Measurements from ENCODE around the gene USP38. TPM values are rescaled to one million over a fixed set of nuclear protein-coding genes. Genes with fewer than 3 reads are reported as not detected.

The USP38 gene
- total and polyA plus RNA-seq, 2 experiments from 2014 or later: 7.7 to 34.4 TPM

DNA sequence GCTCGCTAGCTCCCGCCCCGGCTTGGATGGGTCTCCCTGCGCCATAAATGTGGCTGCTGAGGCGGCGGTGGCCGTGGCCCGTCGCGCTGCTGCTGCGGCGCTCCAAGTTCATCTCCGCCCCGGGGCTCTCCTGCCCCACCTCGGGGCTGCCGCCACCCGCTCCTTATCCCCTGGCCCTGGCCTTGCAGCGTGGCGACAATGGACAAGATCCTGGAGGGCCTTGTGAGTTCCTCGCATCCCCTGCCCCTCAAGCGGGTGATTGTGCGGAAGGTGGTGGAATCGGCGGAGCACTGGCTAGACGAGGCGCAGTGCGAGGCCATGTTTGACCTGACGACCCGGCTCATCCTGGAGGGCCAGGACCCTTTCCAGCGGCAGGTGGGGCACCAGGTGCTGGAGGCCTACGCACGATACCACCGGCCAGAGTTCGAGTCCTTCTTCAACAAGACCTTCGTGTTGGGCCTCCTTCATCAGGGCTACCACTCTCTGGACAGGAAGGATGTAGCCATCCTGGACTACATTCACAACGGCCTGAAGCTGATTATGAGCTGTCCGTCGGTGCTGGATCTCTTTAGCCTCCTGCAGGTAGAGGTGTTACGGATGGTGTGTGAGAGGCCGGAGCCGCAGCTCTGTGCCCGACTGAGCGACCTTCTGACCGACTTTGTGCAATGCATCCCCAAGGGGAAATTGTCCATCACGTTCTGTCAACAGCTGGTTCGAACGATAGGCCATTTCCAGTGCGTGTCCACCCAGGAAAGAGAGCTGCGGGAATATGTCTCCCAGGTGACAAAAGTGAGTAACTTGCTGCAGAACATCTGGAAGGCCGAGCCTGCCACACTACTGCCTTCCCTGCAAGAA lies 763 bp downstream of the USP38 start:
- H3K27me3 ChIP-seq: no peaks in the 10 kb centered on the region
- no peak for TF ChIP-seq EZH2 (IDR thresholded peaks at IDR 0.05; ENCODE audit: borderline replicate concordance)
- no peak for TF ChIP-seq CTCF (IDR thresholded peaks at IDR 0.05; ENCODE audit: poor library complexity)
- no peak for TF ChIP-seq EZH2phosphoT487 (IDR thresholded peaks at IDR 0.05; ENCODE audit: low read depth, severe bottlenecking, unreplicated experiment)
- DNase-seq (ENCODE audit: low spot score): peak; percentile 44

DNA sequence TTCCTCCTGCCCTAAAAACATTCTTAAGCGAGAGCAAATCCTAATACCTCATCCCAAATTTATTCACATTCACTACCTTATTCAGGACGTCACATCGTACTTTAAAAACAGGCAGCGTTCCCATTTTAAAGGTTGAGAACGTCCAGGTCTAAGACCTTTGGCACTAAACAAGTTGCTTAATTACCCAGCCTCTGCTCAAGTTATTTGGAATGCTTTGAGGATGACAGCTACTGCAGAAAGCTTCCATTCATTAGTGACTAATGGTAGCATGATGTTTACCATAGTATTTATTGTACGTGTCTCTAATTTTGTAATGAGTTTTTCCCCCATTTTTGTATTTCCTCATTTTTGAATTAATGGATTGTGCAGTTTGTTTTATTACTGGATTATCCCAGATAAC lies 1.5 kb downstream of the USP38 start:
- Histone ChIP-seq H3K9me3 (ENCODE audit: low read depth) (no peaks in the 10 kb centered on the region), H3K27ac (peak overlapping the region; percentile 97), H3K9me2 (replicated peaks; ENCODE audit: insufficient read depth) (no peaks in the 10 kb centered on the region), H3K36me3 (replicated peaks; ENCODE audit: insufficient read depth, low read depth) (no peaks in the 10 kb centered on the region), H3K4me1 (ENCODE audit: insufficient read depth) (peaks cover 13% of the 10 kb centered on the region), H3K4me2 (peak overlapping the region; percentile 85), H3K79me2 (peaks cover 63% of the 10 kb centered on the region), H4K20me1 (ENCODE audit: insufficient read depth, poor library complexity, severe bottlenecking) (peaks cover 44% of the 10 kb centered on the region), H3K4me3 (peak overlapping the region; percentile 81), H3K27me3 (no peaks in the 10 kb centered on the region), H2AFZ (no peak overlapping the region)
- WGBS (ENCODE audit: low lambda C conversion rate, missing lambda C conversion rate): under 1% methylated on average over 6 of the region's 6 CpGs
- peak; percentile 14 for DNase-seq (ENCODE audit: low spot score)
- TF ChIP-seq EZH2 (IDR thresholded peaks at IDR 0.05; ENCODE audit: borderline replicate concordance): no peak
- no peak for TF ChIP-seq EZH2phosphoT487 (IDR thresholded peaks at IDR 0.05; ENCODE audit: low read depth, severe bottlenecking, unreplicated experiment)
- TF ChIP-seq CTCF (IDR thresholded peaks at IDR 0.05; ENCODE audit: poor library complexity): no peak

More for the DNA sequence above, 763 bp downstream of the USP38 start:
- Histone ChIP-seq H3K79me2 (peaks cover 55% of the 10 kb centered on the region), H3K9me3 (ENCODE audit: low read depth) (no peaks in the 10 kb centered on the region), H3K4me1 (ENCODE audit: insufficient read depth) (peaks cover 13% of the 10 kb centered on the region), H3K4me2 (peak overlapping the region; percentile 85), H2AFZ (peak overlapping the region; percentile 76), H3K27ac (peak overlapping the region; percentile 97), H3K36me3 (replicated peaks; ENCODE audit: insufficient read depth, low read depth) (no peaks in the 10 kb centered on the region), H3K9me2 (replicated peaks; ENCODE audit: insufficient read depth) (no peaks in the 10 kb centered on the region), H4K20me1 (ENCODE audit: insufficient read depth, poor library complexity, severe bottlenecking) (peaks cover 44% of the 10 kb centered on the region), H3K4me3 (peak overlapping the region; percentile 81)
- WGBS (ENCODE audit: low lambda C conversion rate, missing lambda C conversion rate): under 1% methylated on average over 47 of the region's 50 CpGs

- TF ChIP-seq EZH2 (IDR thresholded peaks at IDR 0.05; ENCODE audit: borderline replicate concordance) (no peak), CTCF (IDR thresholded peaks at IDR 0.05; ENCODE audit: poor library complexity) (no peak), EZH2phosphoT487 (IDR thresholded peaks at IDR 0.05; ENCODE audit: low read depth, severe bottlenecking, unreplicated experiment) (no peak)
- H3K9me2 ChIP-seq (replicated peaks; ENCODE audit: insufficient read depth): no peaks in the 10 kb centered on the region
- no peaks in the 10 kb centered on the region for H3K36me3 ChIP-seq (replicated peaks; ENCODE audit: insufficient read depth, low read depth)
- H3K27me3 ChIP-seq: no peaks in the 10 kb centered on the region
- 7% methylated on average over 7 of the region's 7 CpGs for WGBS (ENCODE audit: low lambda C conversion rate, missing lambda C conversion rate)
- peaks cover 13% of the 10 kb centered on the region for H3K4me1 ChIP-seq (ENCODE audit: insufficient read depth)
- peaks cover 67% of the 10 kb centered on the region for H3K79me2 ChIP-seq
- H2AFZ ChIP-seq: no peak overlapping the region
- peaks cover 44% of the 10 kb centered on the region for H4K20me1 ChIP-seq (ENCODE audit: insufficient read depth, poor library complexity, severe bottlenecking)
- H3K4me3 ChIP-seq: peak overlapping the region; percentile 81
- H3K9me3 ChIP-seq (ENCODE audit: low read depth): no peaks in the 10 kb centered on the region
- DNase-seq (ENCODE audit: low spot score): peak; percentile 10
- peak overlapping the region; percentile 97 for H3K27ac ChIP-seq
- peak overlapping the region; percentile 85 for H3K4me2 ChIP-seq
Observed at GRCh38 chr4:143186649-143187048, 1.9 kb downstream of the USP38 start.

Data from hepatocyte (in vitro differentiated cells).